GM21515 (cell line): Measurements from ENCODE around the gene ABHD14A.

Experiments
- ATAC-seq: cut with Tn5 transposase; IDR thresholded peaks from one replicate; pipeline ENCODE4 v1.9.1; 2021; ENCODE audit not compliant: unreplicated experiment

ABHD14A gene

GRCh38 chr3:51955893-51956770, 18.7 kb upstream of the ABHD14A start:
- ATAC-seq = no peak

DNA sequence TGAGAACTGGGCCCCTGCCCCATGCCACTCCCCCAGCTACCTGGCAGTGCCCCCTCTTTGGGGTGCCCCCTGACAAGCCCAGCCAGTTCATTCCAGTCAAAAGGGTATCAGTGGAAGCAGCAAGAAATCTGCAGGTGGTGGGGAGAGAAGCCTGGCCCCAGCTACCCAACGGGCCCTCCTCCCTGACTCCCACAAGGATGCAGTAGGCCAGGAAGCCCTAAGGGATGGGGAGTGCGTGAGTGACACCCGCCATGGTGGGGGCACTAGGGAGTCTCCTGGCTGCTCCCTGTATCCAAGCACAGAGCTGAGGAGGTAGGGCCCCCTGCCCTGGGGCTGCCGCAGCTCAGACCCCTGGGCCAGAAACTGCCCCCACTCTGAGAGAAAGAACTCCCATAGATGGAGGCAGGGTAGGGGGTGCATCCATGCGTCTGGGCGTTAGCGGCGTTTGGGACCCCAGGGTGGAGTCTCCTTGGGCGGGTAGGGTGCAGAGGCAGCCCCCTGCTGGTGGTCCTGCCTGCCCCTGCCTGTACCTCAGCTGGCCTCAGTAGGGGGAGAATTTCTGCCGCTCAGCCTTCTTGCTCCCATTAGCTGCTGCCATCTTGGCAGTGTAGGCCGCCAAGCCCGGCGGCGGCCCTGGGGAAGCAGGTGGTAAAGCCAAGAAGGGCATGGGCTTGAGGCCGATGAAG, 17.2 kb upstream of the ABHD14A start:
- ATAC-seq = no peak

- ATAC-seq = no peak
Measured at GRCh38 chr3:51958603-51959521, 16.0 kb upstream of the ABHD14A start.

DNA sequence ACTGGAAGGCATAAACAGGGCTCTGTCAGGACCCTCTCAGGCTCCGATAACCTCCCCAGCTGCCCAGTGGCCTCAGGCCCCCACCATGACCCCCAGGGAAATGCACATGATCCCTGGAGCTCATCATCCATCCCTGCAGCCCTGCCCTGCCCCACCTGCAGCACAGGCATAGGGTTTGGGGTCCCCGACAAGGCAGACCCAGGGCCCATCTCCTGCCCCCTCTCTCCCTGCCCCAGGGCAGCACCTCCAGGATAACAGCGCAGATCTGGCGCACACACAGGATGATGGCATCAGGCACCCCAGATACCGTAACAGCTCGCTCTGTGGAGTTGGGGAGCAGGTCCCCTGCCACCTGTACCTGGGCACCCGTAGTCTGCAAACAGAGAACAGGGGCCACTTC, 15.2 kb upstream of the ABHD14A start:
- no peak for ATAC-seq

GRCh38 chr3:51960386-51960785, 14.5 kb upstream of the ABHD14A start:
- ATAC-seq = no peak

- no peak for ATAC-seq
Measured at GRCh38 chr3:51961011-51961410, 13.9 kb upstream of the ABHD14A start.

DNA sequence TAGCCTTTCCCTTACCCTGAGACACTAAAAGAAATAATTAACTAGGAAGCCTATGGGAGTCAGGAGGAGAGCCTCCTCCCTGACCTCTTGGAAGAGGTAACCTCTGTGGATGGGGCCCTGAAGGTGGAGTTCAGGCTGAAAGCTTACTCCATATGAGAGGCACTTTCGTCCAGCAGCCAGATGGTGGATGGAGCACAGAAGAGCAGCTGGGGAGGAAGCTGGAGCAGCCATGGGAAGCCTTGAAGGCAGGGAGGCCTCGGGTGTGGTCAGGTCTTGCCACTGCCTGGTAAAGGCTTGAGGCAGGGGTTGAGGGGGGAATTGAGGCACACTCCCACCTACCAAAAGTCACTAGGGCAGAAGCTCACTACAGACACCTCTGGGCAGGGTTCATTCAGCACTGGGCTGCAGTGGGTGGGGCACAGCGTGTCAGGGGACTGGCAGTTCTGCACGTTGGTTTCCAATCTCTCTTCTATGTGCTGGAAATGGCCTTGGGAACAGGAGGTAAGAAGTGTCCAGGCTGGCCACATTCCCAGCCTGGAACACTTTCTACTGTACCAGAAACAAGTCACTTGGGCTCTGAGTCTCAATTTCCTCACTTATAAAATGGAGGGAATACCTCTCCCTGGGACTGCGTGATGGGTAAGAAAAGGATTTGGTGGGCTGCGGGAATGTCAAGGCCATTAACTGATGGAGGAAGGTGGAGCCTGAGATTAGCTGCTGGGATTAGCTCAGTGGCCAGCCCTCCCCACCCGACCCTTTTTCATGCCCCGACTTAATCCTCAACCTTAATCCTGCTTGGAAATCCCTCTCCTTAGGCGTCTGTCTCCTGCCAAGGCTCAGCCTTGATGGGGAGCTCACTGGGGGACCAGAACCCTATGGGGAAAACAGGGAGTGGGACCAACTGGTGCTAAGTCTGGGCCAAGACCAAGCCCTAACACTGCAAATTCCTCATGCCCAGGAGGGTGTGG, 13.0 kb upstream of the ABHD14A start:
- no peak for ATAC-seq

DNA sequence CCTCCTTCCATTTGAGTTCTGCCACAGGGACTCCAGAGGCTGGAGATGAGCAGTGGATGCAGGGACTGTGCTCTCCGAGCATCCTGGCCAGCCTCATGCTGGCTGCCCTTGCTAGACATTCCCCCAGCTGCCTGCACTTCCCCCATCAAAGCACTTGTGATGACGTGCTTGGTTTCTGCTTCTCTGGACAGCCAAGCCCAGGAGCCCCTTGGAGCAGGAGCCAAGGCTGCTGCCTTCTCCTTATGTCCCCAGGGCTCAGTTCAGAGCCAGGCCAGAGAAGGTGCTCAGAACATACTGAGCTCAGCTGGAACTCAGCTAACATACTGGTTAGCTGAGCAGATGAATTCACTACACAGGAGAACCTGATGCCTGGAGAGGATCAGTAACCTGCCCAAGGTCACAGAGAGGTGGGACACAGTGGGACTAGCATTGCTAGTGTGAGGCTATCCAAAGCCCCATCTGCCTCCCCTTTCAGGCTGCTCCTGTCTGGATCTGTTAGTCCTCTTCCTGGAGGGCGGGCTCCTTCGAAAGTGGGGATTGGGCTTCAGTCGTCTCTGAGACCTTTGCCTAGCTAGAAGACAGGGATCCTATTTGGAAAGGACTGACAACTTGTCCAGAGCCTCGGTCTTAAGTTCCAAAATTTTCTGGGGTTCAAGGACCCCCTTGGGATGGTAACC, 11.9 kb upstream of the ABHD14A start:
- ATAC-seq = no peak

GRCh38 chr3:51963951-51964451, 10.9 kb upstream of the ABHD14A start:
- no peak for ATAC-seq

GRCh38 chr3:51964521-51964920, 10.3 kb upstream of the ABHD14A start:
- ATAC-seq = no peak

DNA sequence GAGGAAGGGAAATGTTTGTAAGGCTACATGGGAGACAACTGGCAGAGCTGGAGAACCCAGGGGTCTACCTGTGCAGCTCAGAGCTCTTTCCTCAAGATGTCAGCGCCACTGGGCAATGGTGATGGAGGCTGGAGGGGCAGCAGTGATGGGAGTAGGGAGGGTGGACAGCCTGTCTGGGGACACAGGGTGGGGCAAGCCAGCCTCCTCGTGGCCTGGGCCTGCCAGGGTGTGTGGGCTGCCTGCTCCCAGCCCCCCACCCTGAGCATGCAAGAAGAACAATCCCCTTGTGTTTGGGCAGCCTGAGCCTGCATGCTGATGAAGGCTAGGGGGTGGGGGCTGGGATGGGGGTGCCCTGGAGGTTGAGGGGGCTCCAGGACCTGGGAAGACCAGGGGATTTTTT, 8.8 kb upstream of the ABHD14A start:
- no peak for ATAC-seq

DNA sequence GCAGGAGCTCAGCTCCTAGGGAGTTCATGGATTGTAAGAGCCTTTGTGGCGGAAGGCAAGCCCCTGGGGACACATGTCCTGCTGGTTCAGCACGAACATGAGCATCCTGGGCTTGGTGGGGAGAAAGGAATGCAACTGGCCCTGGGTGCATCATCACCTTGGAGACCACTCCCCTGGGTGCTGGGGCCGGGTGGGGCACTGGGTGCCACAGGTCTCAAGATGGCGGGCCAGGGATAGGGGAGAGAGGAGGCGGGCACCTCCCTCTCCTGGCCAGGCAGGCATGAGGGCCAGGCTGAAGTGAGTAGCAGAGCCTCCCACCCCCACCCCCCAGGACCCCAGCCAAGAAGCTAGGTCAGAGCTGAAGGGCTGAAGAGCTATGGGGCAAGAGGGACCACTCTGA, 8.4 kb upstream of the ABHD14A start:
- no peak for ATAC-seq

GRCh38 chr3:51966922-51967383, 7.9 kb upstream of the ABHD14A start:
- ATAC-seq = peak; percentile 24

GRCh38 chr3:51967384-51968169, 7.3 kb upstream of the ABHD14A start, which contains the start of gene PCBP4:
TSS of gene PCBP4 (minus strand) at chr3:51967454. CDS start at chr3:51961240, 6,214 bp downstream.
- peak; percentile 41 for ATAC-seq

GRCh38 chr3:51968170-51968775, 6.6 kb upstream of the ABHD14A start:
- ATAC-seq = no peak

GRCh38 chr3:51968883-51969678, 5.8 kb upstream of the ABHD14A start:
- ATAC-seq = no peak

GRCh38 chr3:51969841-51970240, 5.0 kb upstream of the ABHD14A start:
- no peak for ATAC-seq
